ENCODE data around the gene NANS.

DNA sequence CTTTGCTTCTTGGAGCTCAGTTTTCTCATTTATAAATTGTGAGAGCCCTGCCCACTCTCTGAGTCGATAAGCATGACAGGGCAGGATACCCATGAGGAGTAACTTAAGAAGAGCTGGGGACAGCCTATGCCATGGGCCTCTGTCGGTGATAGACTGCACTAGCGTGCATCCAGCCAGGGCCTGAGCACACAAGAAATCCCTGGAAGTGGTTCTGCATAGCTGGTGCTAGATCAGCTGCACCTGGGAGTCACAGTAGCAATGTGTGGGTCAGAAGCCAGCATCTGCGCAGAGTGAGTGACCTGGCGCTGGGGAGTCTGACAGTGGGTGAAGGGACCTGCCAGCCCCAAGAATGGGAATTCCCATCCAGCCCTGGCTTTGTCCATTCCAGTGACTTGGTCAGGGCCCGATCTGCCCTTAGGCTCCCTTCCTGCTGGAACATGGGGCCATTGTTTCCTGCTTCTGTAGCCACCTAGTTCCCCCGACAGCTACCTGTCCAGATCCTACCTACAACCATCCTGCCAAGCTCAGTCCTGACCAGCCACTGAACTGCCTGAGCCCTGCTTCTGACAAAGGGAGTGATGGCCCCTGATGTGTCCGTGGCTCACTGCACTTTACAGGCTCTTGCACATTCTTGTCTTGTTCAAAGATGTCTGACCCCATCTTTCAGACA, 35.9 kb upstream of the NANS start:
- TF ChIP-seq POLR2A (IDR thresholded peaks at IDR 0.05; ENCODE audit: low read length): no peak
- TF ChIP-seq GATA1 (IDR thresholded peaks at IDR 0.05; ENCODE audit: low read depth, low read length): no peak
